GM10266 (cell line): ENCODE data around the gene MAP3K20.
A peak's percentile ranks its signal among the peaks of the same experiment; 100 is the strongest.

Experiments
- DNase-seq: peaks from one replicate; pipeline ENCODE4 v3.0.0; 2012; ENCODE audit errors: extremely low spot score
- CTCF ChIP-seq: IDR thresholded peaks from 2 replicates; pipeline ENCODE4 v1.5.1; 2012; ENCODE audit warnings: mild to moderate bottlenecking, low read depth; ENCODE audit not compliant: control insufficient read depth, insufficient read depth; ENCODE audit errors: missing control alignments

The MAP3K20 gene

DNA sequence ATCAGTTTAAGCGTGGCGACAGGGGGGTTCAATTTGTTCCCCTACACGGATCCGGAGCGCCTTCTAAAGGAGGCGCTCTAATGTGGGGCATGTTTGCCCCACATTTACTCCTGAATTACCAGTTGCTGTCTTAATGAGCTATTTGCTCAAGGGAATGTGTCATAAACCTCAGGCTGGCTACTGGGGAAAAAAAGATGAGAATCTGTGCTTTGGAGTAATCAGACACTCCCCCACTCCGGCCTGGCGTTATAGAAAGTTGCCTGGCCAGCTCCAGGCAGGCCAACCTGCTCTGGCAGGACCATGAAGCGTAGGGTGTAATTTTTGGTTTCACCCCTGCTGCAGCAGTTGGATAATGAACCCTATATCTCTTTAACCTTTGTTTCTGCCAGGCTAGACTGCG is 31.0 kb upstream of the MAP3K20 start:
- no peak for TF ChIP-seq CTCF
- no peak for DNase-seq

- TF ChIP-seq CTCF, result no peak
- DNase-seq, result no peak
Observed at GRCh38 chr2:173045181-173045580, 30.5 kb upstream of the MAP3K20 start.

GRCh38 chr2:173048522-173048896 is 27.1 kb upstream of the MAP3K20 start:
- TF ChIP-seq CTCF, result no peak
- DNase-seq, result no peak

DNA sequence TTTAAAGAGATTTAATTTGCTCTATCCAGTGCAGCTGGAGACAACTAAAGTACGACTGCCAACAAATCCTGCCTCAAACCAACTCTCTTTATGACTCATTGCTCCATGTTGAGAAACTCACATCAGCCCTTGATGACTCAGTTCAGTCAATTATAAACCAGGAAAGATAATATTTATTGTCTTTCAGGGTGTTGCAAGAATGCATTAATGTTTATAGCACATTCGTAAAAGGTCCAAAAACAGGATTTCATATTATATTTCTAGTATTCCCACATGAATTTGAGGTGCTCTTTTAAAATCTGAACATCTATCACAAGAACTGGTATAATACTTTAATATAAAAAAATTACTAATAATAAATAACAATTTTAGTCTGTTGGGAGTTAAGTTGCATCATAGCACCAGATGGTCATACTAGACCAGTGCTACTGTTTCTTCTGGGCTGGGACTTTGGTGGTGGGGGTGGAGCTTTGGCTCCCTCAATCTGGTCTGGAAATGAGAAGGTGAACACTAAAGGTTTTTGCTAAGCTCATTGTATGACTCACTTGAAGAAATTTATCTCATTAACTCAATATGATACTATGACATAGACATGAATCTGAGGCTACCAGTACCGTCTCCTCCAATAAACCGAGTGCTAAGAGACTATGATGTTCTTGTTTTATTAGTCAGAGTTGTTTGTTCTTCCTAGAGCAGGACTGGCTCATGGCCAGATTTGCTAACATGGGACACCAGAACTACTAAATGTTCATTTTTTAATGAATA is 26.6 kb upstream of the MAP3K20 start:
- peak; percentile 29 for DNase-seq
- TF ChIP-seq CTCF, result no peak

GRCh38 chr2:173049831-173050230 is 25.8 kb upstream of the MAP3K20 start:
- TF ChIP-seq CTCF, result no peak
- no peak for DNase-seq

GRCh38 chr2:173050684-173051083 is 25.0 kb upstream of the MAP3K20 start:
- DNase-seq, result no peak
- TF ChIP-seq CTCF, result no peak

DNA sequence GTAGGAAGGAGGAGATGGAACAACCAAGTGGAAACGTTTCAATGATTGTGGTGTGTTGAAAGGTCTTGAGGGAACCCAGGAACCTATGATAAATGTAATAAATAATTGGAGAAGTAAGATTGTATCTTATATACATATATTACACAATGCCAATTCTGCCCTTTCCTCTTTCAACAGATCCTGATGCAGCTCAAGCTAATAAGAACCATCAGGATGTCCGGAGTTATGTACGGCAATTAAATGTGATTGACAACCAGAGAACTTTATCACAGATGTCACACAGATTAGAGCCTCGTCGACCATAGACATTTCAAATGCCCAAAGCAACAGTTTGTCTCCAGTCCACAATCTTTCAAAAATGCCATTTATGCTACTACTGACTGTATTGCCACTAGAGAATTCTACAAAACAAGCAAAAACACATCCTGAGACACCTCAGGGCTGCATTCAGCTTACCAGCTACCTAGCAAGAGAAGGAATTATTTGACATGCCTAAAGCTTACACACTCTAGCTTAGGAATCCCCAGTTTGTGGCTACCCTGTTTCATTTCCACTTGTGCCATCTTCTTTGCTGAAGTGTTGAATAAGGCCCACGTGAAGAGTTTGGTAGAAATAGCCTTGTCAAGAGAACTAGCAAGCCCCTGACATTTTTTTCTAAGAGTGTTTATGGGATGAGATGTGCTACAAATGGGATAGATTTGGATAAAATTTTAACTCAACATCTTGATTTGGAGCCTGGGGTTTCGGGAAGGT is 24.0 kb upstream of the MAP3K20 start:
- no peak for TF ChIP-seq CTCF
- no peak for DNase-seq
